ENCODE measurements around the gene PEAK1. TPM values are rescaled to one million over a fixed set of nuclear protein-coding genes. Genes with fewer than 3 reads are reported as not detected.

The PEAK1 gene
- total and polyA plus RNA-seq, 10 of the 15 experiments (the other 5 are each of a cell fraction or from before 2014, with no cell fraction given): 0.62 to 24.2 (median 11.2) TPM

DNA sequence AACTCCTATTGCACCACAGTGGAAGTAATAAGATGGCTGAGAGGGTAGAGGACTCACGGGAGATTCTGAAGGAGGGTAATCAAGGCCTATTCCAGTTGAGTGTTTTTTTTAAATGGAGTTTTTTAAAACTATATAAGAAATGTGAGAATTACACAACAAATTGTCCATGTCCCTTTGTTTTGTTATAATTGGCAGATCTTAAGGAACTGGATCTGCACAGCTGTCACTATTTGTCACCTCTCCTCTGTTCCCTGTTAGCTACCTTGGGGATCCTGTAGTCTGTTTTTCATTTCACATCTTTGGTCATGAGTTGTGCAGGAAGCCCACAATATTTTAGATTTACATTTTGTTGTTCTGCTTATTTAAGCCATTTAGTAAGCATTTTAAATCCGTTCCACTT lies 271.7 kb downstream of the PEAK1 start (continued):
- TF ChIP-seq, protein P1, sequence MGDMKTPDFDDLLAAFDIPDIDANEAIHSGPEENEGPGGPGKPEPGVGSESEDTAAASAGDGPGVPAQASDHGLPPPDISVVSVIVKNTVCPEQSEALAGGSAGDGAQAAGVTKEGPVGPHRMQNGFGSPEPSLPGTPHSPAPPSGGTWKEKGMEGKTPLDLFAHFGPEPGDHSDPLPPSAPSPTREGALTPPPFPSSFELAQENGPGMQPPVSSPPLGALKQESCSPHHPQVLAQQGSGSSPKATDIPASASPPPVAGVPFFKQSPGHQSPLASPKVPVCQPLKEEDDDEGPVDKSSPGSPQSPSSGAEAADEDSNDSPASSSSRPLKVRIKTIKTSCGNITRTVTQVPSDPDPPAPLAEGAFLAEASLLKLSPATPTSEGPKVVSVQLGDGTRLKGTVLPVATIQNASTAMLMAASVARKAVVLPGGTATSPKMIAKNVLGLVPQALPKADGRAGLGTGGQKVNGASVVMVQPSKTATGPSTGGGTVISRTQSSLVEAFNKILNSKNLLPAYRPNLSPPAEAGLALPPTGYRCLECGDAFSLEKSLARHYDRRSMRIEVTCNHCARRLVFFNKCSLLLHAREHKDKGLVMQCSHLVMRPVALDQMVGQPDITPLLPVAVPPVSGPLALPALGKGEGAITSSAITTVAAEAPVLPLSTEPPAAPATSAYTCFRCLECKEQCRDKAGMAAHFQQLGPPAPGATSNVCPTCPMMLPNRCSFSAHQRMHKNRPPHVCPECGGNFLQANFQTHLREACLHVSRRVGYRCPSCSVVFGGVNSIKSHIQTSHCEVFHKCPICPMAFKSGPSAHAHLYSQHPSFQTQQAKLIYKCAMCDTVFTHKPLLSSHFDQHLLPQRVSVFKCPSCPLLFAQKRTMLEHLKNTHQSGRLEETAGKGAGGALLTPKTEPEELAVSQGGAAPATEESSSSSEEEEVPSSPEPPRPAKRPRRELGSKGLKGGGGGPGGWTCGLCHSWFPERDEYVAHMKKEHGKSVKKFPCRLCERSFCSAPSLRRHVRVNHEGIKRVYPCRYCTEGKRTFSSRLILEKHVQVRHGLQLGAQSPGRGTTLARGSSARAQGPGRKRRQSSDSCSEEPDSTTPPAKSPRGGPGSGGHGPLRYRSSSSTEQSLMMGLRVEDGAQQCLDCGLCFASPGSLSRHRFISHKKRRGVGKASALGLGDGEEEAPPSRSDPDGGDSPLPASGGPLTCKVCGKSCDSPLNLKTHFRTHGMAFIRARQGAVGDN (IDR thresholded peaks at IDR 0.05): no peak

DNA sequence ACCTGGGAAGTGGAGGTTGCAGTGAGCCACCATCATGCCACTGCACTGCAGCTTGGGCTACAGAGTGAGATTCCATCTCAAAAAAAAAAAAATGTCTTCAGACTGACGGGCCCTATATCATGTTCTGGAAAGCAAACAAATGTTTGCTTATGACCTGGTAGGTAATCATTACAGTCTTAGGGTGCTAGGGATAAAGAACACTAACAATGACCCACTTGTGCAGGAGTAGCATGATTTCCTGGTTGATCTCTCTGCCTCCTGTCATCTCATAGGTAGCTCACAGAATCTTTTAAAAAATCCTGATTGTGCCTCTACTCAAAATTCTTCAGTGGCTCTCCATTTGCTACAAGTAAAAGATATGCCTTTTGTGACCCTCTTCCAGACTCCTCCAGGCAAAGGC lies 274.5 kb downstream of the PEAK1 start:
- ChIA-PET SMC1A (ENCODE audit: uncharacterized antibody, unreplicated experiment) (interaction anchor here (1.7 kb wide), 1 partner anchor 19 kb away, joined by 6 read pairs; no protein-coding TSS in a partner anchor), CTCF (interaction anchor here (1.9 to 2.1 kb wide), 2 partner anchors 15 to 352 kb away, joined by 6 to 7 read pairs; no protein-coding TSS in a partner anchor), POLR2A (no interaction called here), RAD21 (ENCODE audit: unreplicated experiment) (no interaction called here)
- H3K4me3 ChIP-seq: no peak overlapping the region
- no peaks in the 10 kb centered on the region for H4K20me1 ChIP-seq (ENCODE audit: control insufficient read depth, insufficient read depth)
- DNase-seq (ENCODE audit: low read depth, low spot score) (no peak), ATAC-seq (no peak), FAIRE-seq (no peak)
- in situ Hi-C loops (cut with MboI) (no loop called here), intact Hi-C loops (cut with micrococcal nuclease; ENCODE audit: unreplicated experiment) (no loop called here)
- no peaks in the 10 kb centered on the region for H3K4me1 ChIP-seq (ENCODE audit: control insufficient read depth, insufficient read depth, low read length)
- H3K27me3 ChIP-seq (replicated peaks in 1 of 2; ENCODE audit: control insufficient read depth in 2 of 2, insufficient read depth in 2 of 2, low read length in 1 of 2): no peaks in the 10 kb centered on the region
- H3K9me3 ChIP-seq (replicated peaks; ENCODE audit: control insufficient read depth, insufficient read depth, low read length): no peaks in the 10 kb centered on the region; the same call in 1 of the 3 replicates
- BruUV-seq (replicated peaks): no TSS peak
- no peak overlapping the region for H3K4me2 ChIP-seq (ENCODE audit: control insufficient read depth, insufficient read depth)
- WGBS (ENCODE audit: insufficient coverage, insufficient replicate concordance, low lambda C conversion rate, missing lambda C conversion rate): 100% methylated on average over 1 of the region's 1 CpG
- H3K36me3 ChIP-seq (ENCODE audit: control insufficient read depth in 2 of 2, insufficient read depth in 2 of 2, low read length in 1 of 2): no peaks in the 10 kb centered on the region
- H3K27ac ChIP-seq (ENCODE audit: control insufficient read depth, insufficient read depth): no peak overlapping the region
- no peak overlapping the region for H2AFZ ChIP-seq (ENCODE audit: control insufficient read depth, low read depth, low read length)
- H3K79me2 ChIP-seq (ENCODE audit: control insufficient read depth, insufficient read depth, low read length): no peaks in the 10 kb centered on the region
- no peak overlapping the region for H3K9ac ChIP-seq (ENCODE audit: control insufficient read depth, insufficient read depth, low read length)
- TF ChIP-seq, protein P2, sequence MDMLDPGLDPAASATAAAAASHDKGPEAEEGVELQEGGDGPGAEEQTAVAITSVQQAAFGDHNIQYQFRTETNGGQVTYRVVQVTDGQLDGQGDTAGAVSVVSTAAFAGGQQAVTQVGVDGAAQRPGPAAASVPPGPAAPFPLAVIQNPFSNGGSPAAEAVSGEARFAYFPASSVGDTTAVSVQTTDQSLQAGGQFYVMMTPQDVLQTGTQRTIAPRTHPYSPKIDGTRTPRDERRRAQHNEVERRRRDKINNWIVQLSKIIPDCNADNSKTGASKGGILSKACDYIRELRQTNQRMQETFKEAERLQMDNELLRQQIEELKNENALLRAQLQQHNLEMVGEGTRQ (IDR thresholded peaks at IDR 0.05; ENCODE audit: borderline replicate concordance, low read depth, low read length): no peak
- TF ChIP-seq GABPA (IDR thresholded peaks at IDR 0.05; ENCODE audit: low read depth) (no peak), NRF1 (conservative IDR thresholded peaks at IDR 0.05; ENCODE audit: low read depth, low read length) (no peak), TCF3 (IDR thresholded peaks at IDR 0.05; ENCODE audit: borderline replicate concordance, insufficient read depth, low read depth, low read length) (no peak), CBX5 (IDR thresholded peaks at IDR 0.05; ENCODE audit: low read depth) (no peak), BMI1 (IDR thresholded peaks at IDR 0.05; ENCODE audit: borderline replicate concordance) (no peak), CBFB (IDR thresholded peaks at IDR 0.05; ENCODE audit: low read depth) (no peak), CBX3 (IDR thresholded peaks at IDR 0.05; ENCODE audit: borderline replicate concordance, low read depth) (no peak)
- TF ChIP-seq, protein P3, sequence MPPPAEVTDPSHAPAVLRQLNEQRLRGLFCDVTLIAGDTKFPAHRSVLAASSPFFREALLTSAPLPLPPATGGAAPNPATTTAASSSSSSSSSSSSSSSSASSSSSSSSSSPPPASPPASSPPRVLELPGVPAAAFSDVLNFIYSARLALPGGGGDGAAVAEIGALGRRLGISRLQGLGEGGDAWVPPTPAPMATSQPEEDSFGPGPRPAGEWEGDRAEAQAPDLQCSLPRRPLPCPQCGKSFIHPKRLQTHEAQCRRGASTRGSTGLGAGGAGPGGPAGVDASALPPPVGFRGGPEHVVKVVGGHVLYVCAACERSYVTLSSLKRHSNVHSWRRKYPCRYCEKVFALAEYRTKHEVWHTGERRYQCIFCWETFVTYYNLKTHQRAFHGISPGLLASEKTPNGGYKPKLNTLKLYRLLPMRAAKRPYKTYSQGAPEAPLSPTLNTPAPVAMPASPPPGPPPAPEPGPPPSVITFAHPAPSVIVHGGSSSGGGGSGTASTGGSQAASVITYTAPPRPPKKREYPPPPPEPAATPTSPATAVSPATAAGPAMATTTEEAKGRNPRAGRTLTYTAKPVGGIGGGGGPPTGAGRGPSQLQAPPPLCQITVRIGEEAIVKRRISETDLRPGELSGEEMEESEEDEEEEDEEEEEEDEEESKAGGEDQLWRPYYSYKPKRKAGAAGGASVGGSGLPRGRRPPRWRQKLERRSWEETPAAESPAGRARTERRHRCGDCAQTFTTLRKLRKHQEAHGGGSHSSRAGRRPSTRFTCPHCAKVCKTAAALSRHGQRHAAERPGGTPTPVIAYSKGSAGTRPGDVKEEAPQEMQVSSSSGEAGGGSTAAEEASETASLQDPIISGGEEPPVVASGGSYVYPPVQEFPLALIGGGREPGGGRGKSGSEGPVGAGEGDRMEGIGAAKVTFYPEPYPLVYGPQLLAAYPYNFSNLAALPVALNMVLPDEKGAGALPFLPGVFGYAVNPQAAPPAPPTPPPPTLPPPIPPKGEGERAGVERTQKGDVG (CRISPR knock-in tag; IDR thresholded peaks at IDR 0.05): no peak
- TF ChIP-seq, protein P4, sequence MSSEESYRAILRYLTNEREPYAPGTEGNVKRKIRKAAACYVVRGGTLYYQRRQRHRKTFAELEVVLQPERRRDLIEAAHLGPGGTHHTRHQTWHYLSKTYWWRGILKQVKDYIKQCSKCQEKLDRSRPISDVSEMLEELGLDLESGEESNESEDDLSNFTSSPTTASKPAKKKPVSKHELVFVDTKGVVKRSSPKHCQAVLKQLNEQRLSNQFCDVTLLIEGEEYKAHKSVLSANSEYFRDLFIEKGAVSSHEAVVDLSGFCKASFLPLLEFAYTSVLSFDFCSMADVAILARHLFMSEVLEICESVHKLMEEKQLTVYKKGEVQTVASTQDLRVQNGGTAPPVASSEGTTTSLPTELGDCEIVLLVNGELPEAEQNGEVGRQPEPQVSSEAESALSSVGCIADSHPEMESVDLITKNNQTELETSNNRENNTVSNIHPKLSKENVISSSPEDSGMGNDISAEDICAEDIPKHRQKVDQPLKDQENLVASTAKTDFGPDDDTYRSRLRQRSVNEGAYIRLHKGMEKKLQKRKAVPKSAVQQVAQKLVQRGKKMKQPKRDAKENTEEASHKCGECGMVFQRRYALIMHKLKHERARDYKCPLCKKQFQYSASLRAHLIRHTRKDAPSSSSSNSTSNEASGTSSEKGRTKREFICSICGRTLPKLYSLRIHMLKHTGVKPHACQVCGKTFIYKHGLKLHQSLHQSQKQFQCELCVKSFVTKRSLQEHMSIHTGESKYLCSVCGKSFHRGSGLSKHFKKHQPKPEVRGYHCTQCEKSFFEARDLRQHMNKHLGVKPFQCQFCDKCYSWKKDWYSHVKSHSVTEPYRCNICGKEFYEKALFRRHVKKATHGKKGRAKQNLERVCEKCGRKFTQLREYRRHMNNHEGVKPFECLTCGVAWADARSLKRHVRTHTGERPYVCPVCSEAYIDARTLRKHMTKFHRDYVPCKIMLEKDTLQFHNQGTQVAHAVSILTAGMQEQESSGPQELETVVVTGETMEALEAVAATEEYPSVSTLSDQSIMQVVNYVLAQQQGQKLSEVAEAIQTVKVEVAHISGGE (CRISPR knock-in tag; IDR thresholded peaks at IDR 0.05): no peak

Measured in GM12878 (cell line).